Tibial nerve (tissue), 4 donors: ENCODE results near the gene ZNF500. TPM values are rescaled to one million over a fixed set of nuclear protein-coding genes. Genes with fewer than 3 reads are reported as not detected.

Experiments used
- DNase-seq, 2 donors: peaks; one replicate each; pipeline ENCODE4 v3.0.0-alpha.2; 2019; ENCODE audit warnings: low spot score in 2 of 2
- H3K27ac ChIP-seq, 4 donors: fragments of 200-600 bp; sonication (generic) in 3 of 4; one replicate each; pipeline ENCODE4 v1.5.1; 2017 to 2019; ENCODE audit warnings: mild to moderate bottlenecking in 1 of 4
- H3K27me3 ChIP-seq, 2 donors: fragments of 200-600 bp; sonication (generic) in 1 of 2; one replicate each; pipeline versions ENCODE4 v1.5.1 to v1.6.0; 2017 to 2019
- H3K36me3 ChIP-seq, 3 donors: fragments of 200-600 bp; sonication (generic); one replicate each; pipeline ENCODE4 v1.5.1; 2018 to 2019
- H3K4me1 ChIP-seq, 4 donors: fragments of 200-600 bp; sonication (generic) in 3 of 4; one replicate each; pipeline ENCODE4 v1.5.1; 2017 to 2019
- H3K4me3 ChIP-seq, 4 donors: fragments of 200-600 bp; sonication (generic) in 3 of 4; one replicate each; pipeline ENCODE4 v1.5.1; 2017 to 2019; ENCODE audit warnings: mild to moderate bottlenecking in 1 of 4, moderate library complexity in 1 of 4
- H3K9me3 ChIP-seq, 4 donors: fragments of 200-600 bp; sonication (generic) in 3 of 4; one replicate each; pipeline ENCODE4 v1.5.1; 2017 to 2019
- CTCF ChIP-seq, 5 experiments: fragments of 200-600 bp in 3 of 5; fragments of 450-650 bp in 2 of 5; sonication (generic) in 3 of 5; IDR thresholded peaks; one replicate each; pipeline ENCODE4 v1.5.1; 2016 to 2019; ENCODE audit warnings: antibody characterized with exemption in 5 of 5, mild to moderate bottlenecking in 3 of 5, moderate library complexity in 2 of 5
- EP300 ChIP-seq, 2 donors: sonication (generic); formaldehyde crosslinking; IDR thresholded peaks; one replicate each; pipeline ENCODE4 v1.6.1; 2017; ENCODE audit warnings: antibody characterized with exemption in 2 of 2, mild to moderate bottlenecking in 1 of 2
- POLR2A ChIP-seq, 2 donors: fragments of 450-650 bp; IDR thresholded peaks; one replicate each; pipeline ENCODE4 v1.6.1; 2017; ENCODE audit warnings: antibody characterized with exemption in 2 of 2, mild to moderate bottlenecking in 2 of 2, moderate library complexity in 2 of 2
- WGBS, 2 donors: methylation state at CpG; one replicate each; pipeline ENCODE4 v1.1.5; 2018; 5-methylcytosine and 5-hydroxymethylcytosine counted together
- total RNA-seq, 4 donors: library from RNA; depleted of rRNA; stranded (reverse); fragments of >200 nt; gene quantifications; one replicate each; pipeline ENCODE4 v1.1.0, GENCODE V29; 2016

ZNF500 gene
- total RNA-seq, 4 donors from 2014 or later: 20.3 to 43.2 (median 34.4) TPM

GRCh38 chr16:4762205-4762604, 4.8 kb downstream of the ZNF500 start:
- peaks cover 4 to 82% (median 11%) of the 10 kb centered on the region in 3 donors for H3K36me3 ChIP-seq
- TF ChIP-seq CTCF (IDR thresholded peaks at IDR 0.05): no peak
- no peak for TF ChIP-seq EP300 (IDR thresholded peaks at IDR 0.05)
- TF ChIP-seq POLR2A (IDR thresholded peaks at IDR 0.05): no peak
- DNase-seq: no peak
- no peaks in the 10 kb centered on the region for H3K27me3 ChIP-seq
- H3K9me3 ChIP-seq: no peaks in the 10 kb centered on the region
- WGBS, 2 donors: 90 to 92% methylated on average over 7 of the region's 9 CpGs
- H3K4me1 ChIP-seq: peaks cover 0 to 35% (median 14%) of the 10 kb centered on the region in 4 donors
- no peak overlapping the region for H3K27ac ChIP-seq
- no peak overlapping the region for H3K4me3 ChIP-seq

- H3K27ac ChIP-seq: no peak overlapping the region
- peaks cover 0 to 24% (median 2%) of the 10 kb centered on the region in 4 donors for H3K4me1 ChIP-seq
- DNase-seq: no peak
- H3K36me3 ChIP-seq: peaks cover 4 to 97% (median 15%) of the 10 kb centered on the region in 3 donors
- TF ChIP-seq EP300 (IDR thresholded peaks at IDR 0.05) (no peak), CTCF (IDR thresholded peaks at IDR 0.05) (no peak), POLR2A (IDR thresholded peaks at IDR 0.05) (no peak)
- WGBS, 2 donors: 86 to 89% methylated on average over 22 of the region's 23 CpGs
- no peaks in the 10 kb centered on the region for H3K27me3 ChIP-seq
- no peak overlapping the region for H3K4me3 ChIP-seq
- no peaks in the 10 kb centered on the region for H3K9me3 ChIP-seq
Measured at GRCh38 chr16:4760221-4760910, 6.6 kb downstream of the ZNF500 start.

- no peak overlapping the region for H3K27ac ChIP-seq
- peaks cover 6 to 100% (median 27%) of the 10 kb centered on the region in 3 donors for H3K36me3 ChIP-seq
- no peak for DNase-seq
- 94 to 99% methylated on average over 6 of the region's 6 CpGs for WGBS, 2 donors
- H3K27me3 ChIP-seq: no peaks in the 10 kb centered on the region
- TF ChIP-seq POLR2A (IDR thresholded peaks at IDR 0.05) (no peak), CTCF (IDR thresholded peaks at IDR 0.05) (no peak), EP300 (IDR thresholded peaks at IDR 0.05) (no peak)
- no peak overlapping the region for H3K4me3 ChIP-seq
- no peaks in the 10 kb centered on the region for H3K9me3 ChIP-seq
- H3K4me1 ChIP-seq: no peaks in the 10 kb centered on the region
Measured at GRCh38 chr16:4755687-4756086, 11.3 kb downstream of the ZNF500 start.

- DNase-seq: no peak
- no peak overlapping the region for H3K4me3 ChIP-seq
- no peaks in the 10 kb centered on the region for H3K9me3 ChIP-seq
- H3K36me3 ChIP-seq: peaks cover 4 to 100% (median 27%) of the 10 kb centered on the region in 3 donors
- WGBS, 2 donors: 95 to 99% methylated on average over 4 of the region's 4 CpGs
- TF ChIP-seq CTCF (IDR thresholded peaks at IDR 0.05): no peak
- no peak for TF ChIP-seq EP300 (IDR thresholded peaks at IDR 0.05)
- no peak for TF ChIP-seq POLR2A (IDR thresholded peaks at IDR 0.05)
- no peaks in the 10 kb centered on the region for H3K4me1 ChIP-seq
- no peak overlapping the region for H3K27ac ChIP-seq
- no peaks in the 10 kb centered on the region for H3K27me3 ChIP-seq
Measured at GRCh38 chr16:4754865-4755264, 12.1 kb downstream of the ZNF500 start.

GRCh38 chr16:4753227-4753626, 13.7 kb downstream of the ZNF500 start:
- DNase-seq: no peak

More at GRCh38 chr16:4753227-4753626, 13.7 kb downstream of the ZNF500 start:
- Histone ChIP-seq H3K9me3 (no peaks in the 10 kb centered on the region), H3K4me3 (no peak overlapping the region), H3K36me3 (peaks cover 4 to 100% (median 22%) of the 10 kb centered on the region in 3 donors), H3K4me1 (no peaks in the 10 kb centered on the region), H3K27ac (no peak overlapping the region), H3K27me3 (no peaks in the 10 kb centered on the region)
- TF ChIP-seq POLR2A (IDR thresholded peaks at IDR 0.05) (no peak), EP300 (IDR thresholded peaks at IDR 0.05) (no peak), CTCF (IDR thresholded peaks at IDR 0.05) (no peak)
- WGBS, 2 donors: 84 to 89% methylated on average over 11 of the region's 11 CpGs
